GM21528 (cell line): ENCODE results near the gene OR6Y1.

ENCODE experiments used
- ATAC-seq: cut with Tn5 transposase; IDR thresholded peaks from one replicate; pipeline ENCODE4 v1.9.1; 2021; ENCODE audit warnings: mild to moderate bottlenecking, moderate library complexity; ENCODE audit not compliant: unreplicated experiment, low FRiP score

OR6Y1 gene

DNA sequence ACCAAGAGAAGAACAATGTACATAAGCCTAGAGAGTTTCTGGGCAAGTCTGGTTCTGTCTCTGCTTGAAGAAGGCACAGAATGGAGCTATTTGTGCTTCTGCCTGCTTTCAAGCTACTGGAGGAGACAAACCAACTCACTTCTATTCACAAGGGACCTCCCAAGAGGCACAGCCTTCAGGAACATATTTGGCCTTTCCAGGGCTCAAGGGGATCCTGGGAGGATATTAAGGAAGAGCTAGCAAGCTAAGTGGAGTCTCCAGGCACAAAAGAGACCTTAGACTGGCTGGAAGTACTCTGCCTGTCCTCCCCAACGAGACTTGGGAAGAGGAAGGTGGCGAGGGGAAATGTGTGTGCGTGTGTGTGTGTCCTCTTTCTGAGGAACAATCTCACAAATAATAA is at the start of gene OR6Y1:
TSS of gene OR6Y1 (minus strand) at position 54 of the 400 bp plus-strand sequence. CDS start 6,300 bp downstream, outside the sequence.
- ATAC-seq, result no peak

DNA sequence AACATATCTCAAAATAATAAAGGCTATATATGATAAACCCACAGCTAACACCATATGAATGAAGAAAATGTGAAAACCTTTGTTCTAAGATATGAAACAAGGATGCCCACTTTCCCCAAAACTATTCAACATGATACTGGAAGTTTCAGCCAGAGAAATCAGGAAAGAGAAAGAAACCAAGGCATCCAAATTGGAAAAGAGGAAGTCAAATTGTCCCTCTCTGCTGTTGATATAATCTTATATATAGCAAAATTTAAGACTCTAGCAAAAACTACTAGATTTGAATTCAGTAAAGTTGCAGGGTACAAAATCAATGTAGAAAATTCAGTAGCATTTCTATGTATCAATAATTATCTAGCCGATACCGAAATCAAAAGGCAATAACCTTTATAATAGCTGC is 46.5 kb upstream of the OR6Y1 start:
- ATAC-seq, result no peak

GRCh38 chr1:158586942-158587341 is 32.7 kb upstream of the OR6Y1 start:
- no peak for ATAC-seq

- no peak for ATAC-seq
These were observed 29.8 kb upstream of the OR6Y1 start for GRCh38 chr1:158583962-158584361.

DNA sequence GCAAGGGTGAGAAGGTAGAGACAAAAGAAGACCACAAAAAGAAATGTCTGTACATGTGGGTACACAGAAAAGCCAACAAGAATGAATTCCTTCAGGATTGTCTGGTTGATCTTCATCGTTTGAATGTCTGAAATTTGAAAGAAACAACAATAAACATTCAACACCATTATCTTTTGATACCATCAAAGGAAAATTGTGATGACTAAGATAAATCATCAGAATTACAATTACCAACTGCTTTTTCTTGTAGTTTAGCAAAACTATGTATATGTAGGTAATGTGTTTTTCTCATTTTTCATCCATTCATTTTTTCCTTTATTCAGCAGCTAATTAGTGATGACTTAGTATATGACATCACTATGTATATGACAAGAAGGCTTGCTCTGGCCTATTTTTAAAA is 25.5 kb upstream of the OR6Y1 start, which contains the start of gene OR10X1:
TSS of gene OR10X1 (minus strand) at position 167 of the 400 bp plus-strand sequence. CDS start at position 167, 0 bp downstream.
- ATAC-seq, result no peak

GRCh38 chr1:158577561-158577960 is 23.4 kb upstream of the OR6Y1 start:
- no peak for ATAC-seq

GRCh38 chr1:158572226-158572625 is 18.0 kb upstream of the OR6Y1 start:
- no peak for ATAC-seq

DNA sequence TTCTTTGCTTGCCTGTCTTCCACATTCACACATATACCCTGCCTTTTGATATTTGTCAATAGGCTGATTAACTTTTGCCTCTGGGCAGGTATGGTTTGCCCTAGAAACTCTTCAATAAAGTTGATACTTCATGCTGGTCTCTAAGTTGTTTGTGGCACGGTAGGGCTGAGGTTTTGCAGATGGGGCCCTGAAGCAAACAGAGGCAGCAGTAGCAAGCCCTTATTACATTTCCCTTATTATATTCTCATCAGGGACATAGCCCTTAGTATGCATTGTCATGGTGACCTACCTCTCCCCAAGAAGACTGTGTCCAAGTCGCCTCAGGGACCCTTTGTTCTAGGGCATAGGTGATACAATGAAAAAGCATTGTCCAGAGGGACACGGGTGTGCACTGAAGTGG is 16.3 kb upstream of the OR6Y1 start, which contains the start of gene OR6P1:
TSS of gene OR6P1 (minus strand) at position 101 of the 400 bp plus-strand sequence. CDS start 6,976 bp downstream, outside the sequence.
- no peak for ATAC-seq

DNA sequence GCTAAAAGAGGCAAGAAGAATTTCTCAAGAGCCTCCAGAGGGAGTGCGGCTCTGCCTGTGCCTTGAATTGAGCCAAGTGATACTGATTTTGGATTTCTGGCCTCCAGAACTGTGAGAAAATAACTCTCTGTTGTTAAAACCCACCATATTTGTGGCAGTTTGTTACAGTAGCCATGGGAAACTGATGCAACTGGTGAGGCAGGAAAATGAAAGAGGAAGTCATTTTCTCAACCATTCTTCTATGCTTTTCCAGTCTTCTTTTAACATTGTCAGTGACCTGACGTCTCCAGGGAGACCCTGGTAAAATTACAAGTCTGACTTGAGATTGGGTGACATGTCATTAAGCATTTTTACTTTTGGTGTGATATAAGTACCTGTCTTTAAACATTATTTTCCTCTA is 10.4 kb upstream of the OR6Y1 start:
- ATAC-seq, result no peak

- ATAC-seq, result no peak
These were observed 9.6 kb upstream of the OR6Y1 start for GRCh38 chr1:158563853-158564252.

DNA sequence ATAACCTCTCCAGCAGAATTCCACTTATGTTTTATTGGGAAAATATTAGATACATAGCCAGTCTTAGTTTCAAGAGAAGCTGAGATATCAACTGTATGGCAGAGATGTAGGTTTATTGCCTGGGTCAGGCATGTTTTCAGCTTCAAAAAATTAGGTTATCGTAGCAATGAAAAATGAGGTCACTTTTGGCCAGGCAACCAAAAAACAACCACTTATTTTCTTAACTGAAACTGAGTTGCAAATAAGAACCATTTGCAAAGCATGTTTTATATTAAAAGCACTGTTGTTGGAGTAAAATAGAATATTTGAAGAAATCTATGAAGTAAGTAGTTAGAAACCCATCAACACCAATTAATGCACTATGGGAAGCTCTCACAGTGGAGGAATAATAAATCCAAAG is 5.5 kb upstream of the OR6Y1 start:
- no peak for ATAC-seq

DNA sequence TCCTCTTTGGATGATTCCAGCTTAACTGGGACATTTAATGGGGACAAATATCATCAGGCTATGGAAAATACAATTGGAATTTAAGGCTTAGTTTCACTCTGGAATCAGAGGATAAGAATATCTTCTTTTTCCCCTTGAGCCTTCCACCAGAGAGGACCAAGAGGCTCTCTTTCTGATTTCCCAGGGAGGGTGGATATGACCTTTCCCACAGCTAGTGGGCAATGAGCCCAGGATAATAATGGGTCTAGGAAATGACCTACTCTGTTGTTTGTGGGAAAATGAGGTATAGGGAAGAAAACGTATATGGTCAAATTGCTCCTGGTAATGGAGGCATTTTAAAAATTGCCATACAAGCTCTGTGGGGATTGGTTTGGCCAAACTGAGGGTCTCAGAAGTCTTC is 1.9 kb downstream of the OR6Y1 start:
- no peak for ATAC-seq

DNA sequence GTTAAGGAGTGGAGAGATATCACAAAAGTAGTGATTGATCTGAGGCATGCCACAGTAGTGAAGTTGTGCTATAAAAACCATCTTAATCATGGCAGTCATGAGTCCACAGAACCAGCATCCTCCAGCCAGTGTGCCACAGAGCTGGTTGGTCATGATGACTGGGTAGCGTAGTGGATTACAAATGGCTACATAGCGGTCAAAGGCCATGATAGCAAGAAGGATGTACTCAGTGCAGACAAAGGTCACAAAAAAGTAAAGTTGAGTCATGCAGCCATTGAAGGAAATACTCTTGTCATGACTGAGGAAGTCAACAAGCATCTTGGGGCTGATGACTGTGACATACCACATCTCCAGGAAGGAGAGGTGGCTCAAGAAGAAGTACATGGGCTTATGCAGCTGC is 6.7 kb downstream of the OR6Y1 start:
- no peak for ATAC-seq

GRCh38 chr1:158537609-158538008 is 16.6 kb downstream of the OR6Y1 start:
- no peak for ATAC-seq

DNA sequence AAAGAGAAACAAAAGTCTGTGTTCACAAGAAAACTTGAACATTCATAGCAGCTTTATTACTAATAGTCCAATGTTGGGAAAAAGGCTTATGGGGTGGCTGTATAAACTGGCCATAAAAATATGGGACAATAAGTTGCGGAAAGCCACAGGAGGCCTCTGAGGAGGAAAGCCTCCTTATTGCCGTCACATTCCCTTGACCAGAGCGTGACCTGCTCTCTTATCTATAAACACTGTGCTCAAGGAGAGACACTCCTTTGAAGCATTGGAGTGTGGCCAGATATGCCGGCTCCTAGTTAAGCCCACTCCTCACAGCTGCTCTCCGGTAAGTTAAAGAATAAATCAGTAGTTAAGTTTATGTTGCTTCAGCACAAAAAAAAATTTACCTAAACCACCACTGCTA is 19.7 kb downstream of the OR6Y1 start:
- no peak for ATAC-seq

GRCh38 chr1:158527190-158527815 is 26.9 kb downstream of the OR6Y1 start:
- ATAC-seq, result no peak

- ATAC-seq, result no peak
These were observed 32.5 kb downstream of the OR6Y1 start for GRCh38 chr1:158521666-158522058.

- ATAC-seq, result no peak
These were observed 33.1 kb downstream of the OR6Y1 start for GRCh38 chr1:158520955-158521665.

GRCh38 chr1:158520021-158520420 is 34.2 kb downstream of the OR6Y1 start:
- no peak for ATAC-seq

GRCh38 chr1:158516966-158517365 is 37.2 kb downstream of the OR6Y1 start:
- ATAC-seq, result no peak

DNA sequence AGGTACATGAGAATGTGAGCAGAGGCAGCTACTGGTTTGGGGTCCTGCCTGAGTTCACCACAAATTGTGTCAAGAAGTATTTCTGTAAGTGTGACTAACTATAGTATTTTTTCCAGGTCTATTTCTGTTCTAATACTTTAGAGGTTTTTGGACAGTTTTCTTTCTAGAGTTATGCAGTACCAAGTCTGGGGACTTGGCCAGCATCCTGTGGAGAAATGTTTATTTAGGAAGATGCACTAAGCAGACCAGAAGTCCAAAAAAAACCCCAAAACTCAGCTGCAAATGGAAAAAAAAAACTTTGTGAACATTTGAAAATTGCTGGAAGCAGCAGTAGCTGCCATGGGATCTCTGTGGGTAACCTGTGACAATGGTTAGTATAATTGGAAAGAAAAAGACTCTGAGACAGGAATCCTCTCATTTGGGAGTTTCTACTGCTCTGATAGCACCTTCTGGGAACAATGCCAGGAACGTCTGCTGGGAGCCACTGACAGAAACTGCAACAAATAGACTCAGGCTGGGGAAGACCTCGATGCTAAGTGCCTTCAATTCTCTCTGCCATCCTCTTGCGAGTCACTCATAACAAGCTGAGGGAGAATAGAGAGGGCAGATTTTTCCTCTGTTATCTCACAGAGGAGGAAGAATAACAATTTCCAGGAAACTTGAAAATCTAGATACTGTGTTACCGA is 44.6 kb downstream of the OR6Y1 start:
- no peak for ATAC-seq
